ENCODE data around the gene CADM4.

CADM4 gene

GRCh38 chr19:43581467-43581866 is 58.2 kb downstream of the CADM4 start:
- Histone ChIP-seq H3K9me3 (ENCODE audit: control insufficient read depth in 2 of 2, low read length in 2 of 2) (no peaks in the 10 kb centered on the region), H3K27ac (ENCODE audit: low read length) (peak overlapping the region; percentile 41), H3K9ac (ENCODE audit: low read length in 2 of 2) (peak overlapping the region; percentile 47 to 82), H3K36me3 (ENCODE audit: control insufficient read depth in 2 of 2, insufficient read depth in 2 of 2, low read length in 2 of 2) (peaks cover 3 to 5% of the 10 kb centered on the region in 2 donors), H3K4me3 (ENCODE audit: low read length in 2 of 2) (peak overlapping the region; percentile 83 to 91), H3K27me3 (ENCODE audit: control insufficient read depth in 1 of 2, insufficient read depth in 2 of 2, low read length in 2 of 2) (no peaks in the 10 kb centered on the region), H3K4me1 (ENCODE audit: control insufficient read depth, insufficient read depth, low read length) (peaks cover 17% of the 10 kb centered on the region)

GRCh38 chr19:43578787-43579186 is 60.9 kb downstream of the CADM4 start:
- H3K9ac ChIP-seq (ENCODE audit: low read length in 2 of 2), result no peak overlapping the region
- no peak overlapping the region for H3K4me3 ChIP-seq (ENCODE audit: low read length in 2 of 2)
- no peak overlapping the region for H3K27ac ChIP-seq (ENCODE audit: low read length)
- peaks cover 29% of the 10 kb centered on the region for H3K4me1 ChIP-seq (ENCODE audit: control insufficient read depth, insufficient read depth, low read length)
- no peaks in the 10 kb centered on the region for H3K27me3 ChIP-seq (ENCODE audit: control insufficient read depth in 1 of 2, insufficient read depth in 2 of 2, low read length in 2 of 2)
- no peaks in the 10 kb centered on the region for H3K9me3 ChIP-seq (ENCODE audit: control insufficient read depth in 2 of 2, low read length in 2 of 2)
- no peaks in the 10 kb centered on the region for H3K36me3 ChIP-seq (ENCODE audit: control insufficient read depth in 2 of 2, insufficient read depth in 2 of 2, low read length in 2 of 2)

DNA sequence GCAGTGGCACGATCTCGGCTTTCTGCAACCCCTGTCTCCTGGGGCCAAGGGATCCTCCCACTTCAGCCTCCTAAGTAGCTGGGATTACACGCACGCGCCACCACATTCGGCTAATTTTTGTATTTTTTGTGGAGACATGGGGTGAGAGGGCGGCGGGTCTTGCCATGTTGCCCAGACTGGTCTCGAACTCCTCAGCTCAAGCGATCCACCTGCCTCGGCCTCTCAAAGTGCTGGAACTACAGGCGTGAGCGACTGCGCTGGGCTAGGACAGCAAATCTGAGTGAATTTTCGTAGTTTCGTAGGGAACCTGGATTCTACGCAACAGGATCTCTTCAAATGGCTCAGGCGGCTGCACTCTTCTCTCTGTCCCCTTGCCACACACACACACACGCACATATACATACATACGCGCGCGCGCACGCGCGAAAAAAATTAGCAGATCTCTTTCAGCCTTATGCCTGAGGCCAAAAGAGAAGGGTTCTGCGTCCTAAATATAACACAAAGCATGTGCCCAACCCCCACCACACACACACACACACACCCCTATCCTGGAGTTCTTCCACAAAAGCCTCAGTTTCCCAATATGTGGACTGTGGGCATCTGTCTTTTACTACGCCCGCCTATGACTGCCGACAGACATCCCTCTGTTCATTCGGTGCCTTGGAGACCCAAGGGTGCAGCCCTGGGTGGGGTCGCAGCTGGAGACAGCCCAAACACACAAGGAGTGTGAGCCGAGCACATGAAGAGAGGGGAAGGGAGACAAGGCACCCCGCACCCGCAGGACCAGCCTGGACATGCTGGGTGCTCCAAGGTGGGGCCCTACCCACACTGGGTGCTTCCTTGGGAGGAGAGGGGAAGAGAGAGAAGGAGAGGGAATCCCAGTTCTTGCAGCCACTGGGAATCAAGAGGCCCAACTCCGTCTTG is 63.4 kb downstream of the CADM4 start:
- H3K36me3 ChIP-seq (ENCODE audit: control insufficient read depth in 2 of 2, insufficient read depth in 2 of 2, low read length in 2 of 2), result no peaks in the 10 kb centered on the region
- peak overlapping the region in 1 of 2 donors; percentile 55 for H3K9ac ChIP-seq (ENCODE audit: low read length in 2 of 2)
- peak overlapping the region; percentile 59 to 69 for H3K4me3 ChIP-seq (ENCODE audit: low read length in 2 of 2)
- peak overlapping the region; percentile 37 for H3K27ac ChIP-seq (ENCODE audit: low read length)
- H3K9me3 ChIP-seq (ENCODE audit: control insufficient read depth in 2 of 2, low read length in 2 of 2), result no peaks in the 10 kb centered on the region
- H3K4me1 ChIP-seq (ENCODE audit: control insufficient read depth, insufficient read depth, low read length), result peaks cover 22% of the 10 kb centered on the region
- no peaks in the 10 kb centered on the region for H3K27me3 ChIP-seq (ENCODE audit: control insufficient read depth in 1 of 2, insufficient read depth in 2 of 2, low read length in 2 of 2)

GRCh38 chr19:43575156-43575950 is 64.3 kb downstream of the CADM4 start, which contains the start of the genes PINLYP and XRCC1:
Gene PINLYP (plus strand): TSS chr19:43575801. CDS start chr19:43577192, 1,391 bp downstream.
Gene XRCC1 (minus strand): TSS chr19:43575527. CDS start chr19:43575458, 69 bp downstream.
- H3K36me3 ChIP-seq (ENCODE audit: control insufficient read depth in 2 of 2, insufficient read depth in 2 of 2, low read length in 2 of 2), result no peaks in the 10 kb centered on the region
- H3K27ac ChIP-seq (ENCODE audit: low read length), result peak within 1 kb of the TSS; percentile 90
- no peaks in the 10 kb centered on the region for H3K9me3 ChIP-seq (ENCODE audit: control insufficient read depth in 2 of 2, low read length in 2 of 2)
- peak within 1 kb of the TSS; percentile 95 to 100 for H3K4me3 ChIP-seq (ENCODE audit: low read length in 2 of 2)
- peaks cover 18% of the 10 kb centered on the region for H3K4me1 ChIP-seq (ENCODE audit: control insufficient read depth, insufficient read depth, low read length)
- H3K27me3 ChIP-seq (ENCODE audit: control insufficient read depth in 1 of 2, insufficient read depth in 2 of 2, low read length in 2 of 2), result no peaks in the 10 kb centered on the region
- peak within 1 kb of the TSS; percentile 98 to 99 for H3K9ac ChIP-seq (ENCODE audit: low read length in 2 of 2)

DNA sequence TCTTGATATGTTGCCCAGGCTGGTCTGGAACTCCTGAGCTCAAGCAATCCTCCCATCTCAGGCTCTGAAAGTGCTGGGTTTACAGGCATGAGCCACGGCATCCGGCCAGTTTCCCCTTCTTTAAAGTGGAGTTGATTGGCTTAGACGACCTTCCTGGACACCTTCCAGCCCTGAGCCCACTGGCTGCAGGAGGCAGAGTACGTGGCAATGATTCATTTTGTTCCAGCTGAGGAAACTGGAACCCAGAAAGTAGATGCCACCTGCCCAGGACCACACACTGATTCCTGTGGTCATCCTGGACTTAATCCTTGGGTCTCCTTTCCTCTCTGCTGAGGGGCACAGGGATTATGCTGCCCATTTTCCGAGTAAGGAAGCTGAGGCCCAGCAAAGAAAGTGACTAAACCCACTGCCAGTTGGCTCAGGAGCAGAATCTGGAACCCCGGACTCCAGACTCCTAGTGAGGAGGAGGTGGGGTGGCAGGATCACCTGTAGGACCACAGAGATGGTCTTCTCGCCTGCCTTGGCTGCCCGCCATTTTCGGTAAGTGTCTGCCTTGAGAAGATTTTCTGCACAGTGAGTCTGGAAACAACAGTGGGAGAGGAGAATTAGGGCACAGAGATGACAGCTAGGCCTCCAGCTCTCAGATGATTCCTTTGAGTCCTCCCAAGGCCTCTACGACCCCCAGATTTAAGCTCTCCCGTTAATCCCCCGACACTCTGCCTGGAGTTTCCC is 65.1 kb downstream of the CADM4 start:
- no peaks in the 10 kb centered on the region for H3K36me3 ChIP-seq (ENCODE audit: control insufficient read depth in 2 of 2, insufficient read depth in 2 of 2, low read length in 2 of 2)
- peak overlapping the region; percentile 95 to 100 for H3K4me3 ChIP-seq (ENCODE audit: low read length in 2 of 2)
- peak overlapping the region; percentile 90 for H3K27ac ChIP-seq (ENCODE audit: low read length)
- peak overlapping the region; percentile 98 to 99 for H3K9ac ChIP-seq (ENCODE audit: low read length in 2 of 2)
- H3K27me3 ChIP-seq (ENCODE audit: control insufficient read depth in 1 of 2, insufficient read depth in 2 of 2, low read length in 2 of 2), result no peaks in the 10 kb centered on the region
- peaks cover 15% of the 10 kb centered on the region for H3K4me1 ChIP-seq (ENCODE audit: control insufficient read depth, insufficient read depth, low read length)
- H3K9me3 ChIP-seq (ENCODE audit: control insufficient read depth in 2 of 2, low read length in 2 of 2), result no peaks in the 10 kb centered on the region

Measured in stomach smooth muscle (tissue), 2 donors.